Liver (tissue), 9 donors: ENCODE data around the gene ATG5. TPM values are rescaled to one million over a fixed set of nuclear protein-coding genes. Genes with fewer than 3 reads are reported as not detected.

Experiments
- DNase-seq: peaks from one replicate; pipeline ENCODE4 v3.0.0-alpha.2; 2017; ENCODE audit warnings: low spot score
- H3K27ac ChIP-seq, 2 donors: one replicate each; pipeline ENCODE4 v1.7.0; 2013; ENCODE audit warnings: inconsistent platforms in 2 of 2, low read length in 2 of 2, control low read depth in 1 of 2, low read depth in 1 of 2, mild to moderate bottlenecking in 1 of 2
- H3K27me3 ChIP-seq, 4 donors: one replicate each; pipeline versions ENCODE4 v1.6.1 to v1.7.0; 2013; ENCODE audit warnings: low read length in 3 of 4, inconsistent platforms in 1 of 4, mild to moderate bottlenecking in 1 of 4, moderate library complexity in 1 of 4; ENCODE audit not compliant: control insufficient read depth in 4 of 4, insufficient read depth in 4 of 4
- H3K36me3 ChIP-seq, 4 donors: one replicate each; pipeline versions ENCODE4 v1.6.1 to v1.7.0; 2013; ENCODE audit warnings: low read length in 3 of 4, mild to moderate bottlenecking in 3 of 4, low read depth in 1 of 4, moderate library complexity in 1 of 4; ENCODE audit not compliant: control insufficient read depth in 4 of 4, insufficient read depth in 3 of 4
- H3K4me1 ChIP-seq, 4 donors: one replicate each; pipeline versions ENCODE4 v1.6.1 to v1.7.0; 2013; ENCODE audit warnings: low read length in 3 of 4, mild to moderate bottlenecking in 3 of 4, moderate library complexity in 1 of 4; ENCODE audit not compliant: control insufficient read depth in 4 of 4, insufficient read depth in 4 of 4
- H3K4me3 ChIP-seq, 3 donors: one replicate each; pipeline versions ENCODE4 v1.6.1 to v1.7.0; 2013; ENCODE audit warnings: low read length in 3 of 3, control low read depth in 1 of 3, low read depth in 1 of 3, mild to moderate bottlenecking in 1 of 3
- H3K9ac ChIP-seq, 2 donors: one replicate each; pipeline ENCODE4 v1.7.0; 2013; ENCODE audit warnings: low read length in 2 of 2, mild to moderate bottlenecking in 2 of 2, moderate library complexity in 2 of 2, control low read depth in 1 of 2, low read depth in 1 of 2
- H3K9me3 ChIP-seq, 4 donors: one replicate each; pipeline versions ENCODE4 v1.6.1 to v1.7.0; 2013; ENCODE audit warnings: low read length in 3 of 4; ENCODE audit not compliant: control insufficient read depth in 4 of 4
- ATF3 ChIP-seq: IDR thresholded peaks from 2 replicates; pipeline ENCODE4 v1.6.1; 2016; ENCODE audit warnings: antibody characterized with exemption
- CTCF ChIP-seq: fragments of 150-350 bp; IDR thresholded peaks from 2 replicates; pipeline ENCODE4 v1.5.1; 2017; ENCODE audit warnings: improper control_type of control experiment, low read depth, low read length; ENCODE audit not compliant: missing input control
- EGR1 ChIP-seq, 2 donors: IDR thresholded peaks; 2 replicates each; pipeline ENCODE4 v1.6.1; 2016 to 2018; ENCODE audit warnings: antibody characterized with exemption in 2 of 2, low read depth in 2 of 2
- FOXA1 ChIP-seq: IDR thresholded peaks from 2 replicates; pipeline ENCODE4 v1.6.1; 2016; ENCODE audit warnings: antibody characterized with exemption
- FOXA2 ChIP-seq: IDR thresholded peaks from 2 replicates; pipeline ENCODE4 v1.6.1; 2016; ENCODE audit warnings: antibody characterized with exemption
- GABPA ChIP-seq, 2 donors: IDR thresholded peaks in 1 of 2; conservative IDR thresholded peaks in 1 of 2; 2 replicates each; pipeline ENCODE4 v1.6.1; 2016; ENCODE audit warnings: antibody characterized with exemption in 2 of 2, mild to moderate bottlenecking in 1 of 2, moderate library complexity in 1 of 2
- HNF4A ChIP-seq, 2 donors: conservative IDR thresholded peaks; 2 replicates each; pipeline ENCODE4 v1.6.1; 2016; ENCODE audit warnings: antibody characterized with exemption in 2 of 2, mild to moderate bottlenecking in 2 of 2
- HNF4G ChIP-seq: IDR thresholded peaks from 2 replicates; pipeline ENCODE4 v1.6.1; 2016; ENCODE audit warnings: antibody characterized with exemption
- JUND ChIP-seq, 2 donors: IDR thresholded peaks; 2 replicates each; pipeline ENCODE4 v1.6.1; 2016; ENCODE audit warnings: antibody characterized with exemption in 2 of 2
- MAX ChIP-seq: IDR thresholded peaks from 2 replicates; pipeline ENCODE4 v1.6.1; 2016; ENCODE audit warnings: antibody characterized with exemption
- NR2F2 ChIP-seq: IDR thresholded peaks from 2 replicates; pipeline ENCODE4 v1.6.1; 2016; ENCODE audit warnings: antibody characterized with exemption
- RAD21 ChIP-seq, 2 donors: IDR thresholded peaks; 2 replicates each; pipeline ENCODE4 v1.6.1; 2016; ENCODE audit warnings: antibody characterized with exemption in 2 of 2, mild to moderate bottlenecking in 2 of 2
- RXRA ChIP-seq, 2 donors: IDR thresholded peaks; 2 replicates each; pipeline ENCODE4 v1.6.1; 2017 to 2018; ENCODE audit warnings: antibody characterized with exemption in 2 of 2, mild to moderate bottlenecking in 1 of 2
- SP1 ChIP-seq: IDR thresholded peaks from 2 replicates; pipeline ENCODE4 v1.6.1; 2018; ENCODE audit warnings: antibody characterized with exemption, mild to moderate bottlenecking
- TAF1 ChIP-seq: conservative IDR thresholded peaks from 2 replicates; pipeline ENCODE4 v1.6.1; 2016; ENCODE audit warnings: antibody characterized with exemption, mild to moderate bottlenecking
- YY1 ChIP-seq: IDR thresholded peaks from 2 replicates; pipeline ENCODE4 v1.6.1; 2016; ENCODE audit warnings: antibody characterized with exemption, mild to moderate bottlenecking
- ZBTB33 ChIP-seq: IDR thresholded peaks from 2 replicates; pipeline ENCODE4 v1.6.1; 2016; ENCODE audit warnings: antibody characterized with exemption
- WGBS: extraction: QIAGEN DNeasy Blood & Tissue Kit; methylation state at CpG from one replicate; pipeline ENCODE4 v1.1.7; 2013; 5-methylcytosine and 5-hydroxymethylcytosine counted together
- polyA plus RNA-seq, 2 donors: library from polyadenylated mRNA; stranded (reverse) in 1 of 2; unstranded in 1 of 2; fragments of 200-250 nt in 1 of 2; fragments of >200 nt in 1 of 2; fragmentation: Nextera tagmentation in 1 of 2; extraction: Ambion mirVana in 1 of 2; gene quantifications; one replicate each; pipeline versions ENCODE4 v1.2.1 to v1.2.3, GENCODE V29; 2013 to 2015
- total RNA-seq, 2 donors: library from RNA; depleted of rRNA; stranded (reverse); fragments of >200 nt; gene quantifications; one replicate each; pipeline ENCODE4 v1.2.3, GENCODE V29; 2014
- TF ChIP-seq, protein P1 (sequence below): IDR thresholded peaks from 2 replicates; pipeline ENCODE4 v1.6.1; 2016; ENCODE audit warnings: antibody characterized with exemption, mild to moderate bottlenecking
- donor health status: healthy.
- donor health status: healthy.
- donor health status: healthy.
- donor health status: healthy.
- donor health status: healthy.

ATG5 gene
- total and polyA plus RNA-seq, 4 donors = 10.0 to 25.7 (median 19.7) TPM

DNA sequence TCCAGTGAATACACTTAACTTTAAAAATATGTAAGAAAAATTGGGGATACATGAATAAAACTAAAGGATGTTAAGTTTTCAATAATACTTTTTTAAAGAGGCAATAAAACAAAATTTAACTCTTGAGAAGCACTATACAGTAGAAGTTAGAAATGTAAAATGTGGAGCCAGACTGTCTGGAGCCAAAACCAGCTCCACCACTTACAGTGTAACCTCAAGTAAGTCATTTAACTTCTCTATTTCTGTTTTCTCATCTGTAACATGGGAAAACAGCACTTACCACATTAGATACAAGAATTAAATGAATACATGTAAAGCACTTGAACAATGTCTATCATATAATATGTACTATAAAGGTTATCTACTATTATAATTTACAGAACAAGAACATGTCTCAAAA is 6.7 kb downstream of the ATG5 start:
- H3K27ac ChIP-seq = no peak overlapping the region
- TF ChIP-seq EGR1 (IDR thresholded peaks at IDR 0.05; ENCODE audit: low read depth in 2 of 2) (no peak), FOXA1 (no peak), RAD21 (IDR thresholded peaks at IDR 0.05) (no peak), CTCF (no peak)
- H3K4me3 ChIP-seq = no peak overlapping the region
- H3K36me3 ChIP-seq = peaks cover 1 to 9% (median 5%) of the 10 kb centered on the region in 4 donors
- H3K9ac ChIP-seq = no peak overlapping the region
- no peaks in the 10 kb centered on the region for H3K27me3 ChIP-seq
- no peak for DNase-seq
- H3K4me1 ChIP-seq = peaks cover 3 to 5% (median 5%) of the 10 kb centered on the region in 4 donors
- H3K9me3 ChIP-seq = no peaks in the 10 kb centered on the region

DNA sequence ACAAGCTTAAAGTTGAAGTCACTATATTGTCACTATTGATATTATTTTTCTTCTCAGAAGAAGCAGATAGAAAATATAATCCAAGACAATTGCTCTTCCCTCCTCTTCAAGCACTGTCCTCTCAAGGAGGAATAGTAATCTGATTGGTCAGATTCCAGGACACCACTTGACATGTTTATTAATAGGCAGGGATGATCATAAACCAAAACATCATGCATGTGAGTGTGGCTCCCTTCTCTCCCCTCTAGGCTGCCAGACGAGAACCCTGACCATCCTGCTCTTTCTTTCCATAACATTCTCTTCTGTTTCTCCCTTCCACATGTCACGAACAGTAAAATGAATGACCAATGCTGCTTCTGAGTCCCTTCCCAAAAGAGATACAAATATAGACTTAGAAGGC is 7.5 kb downstream of the ATG5 start:
- TF ChIP-seq YY1 (no peak), EGR1 (IDR thresholded peaks at IDR 0.05; ENCODE audit: low read depth in 2 of 2) (no peak), RXRA (IDR thresholded peaks at IDR 0.05) (no peak), ZBTB33 (no peak), ATF3 (no peak), RAD21 (IDR thresholded peaks at IDR 0.05) (no peak), MAX (no peak), CTCF (no peak), SP1 (no peak), HNF4A (conservative IDR thresholded peaks at IDR 0.05) (no peak), TAF1 (no peak), FOXA2 (no peak), NR2F2 (no peak), GABPA (IDR thresholded peaks at IDR 0.05 in 1 of 2, conservative IDR thresholded peaks at IDR 0.05 in 1 of 2) (no peak), HNF4G (no peak), FOXA1 (no peak), JUND (IDR thresholded peaks at IDR 0.05) (no peak)
- TF ChIP-seq, protein P1, sequence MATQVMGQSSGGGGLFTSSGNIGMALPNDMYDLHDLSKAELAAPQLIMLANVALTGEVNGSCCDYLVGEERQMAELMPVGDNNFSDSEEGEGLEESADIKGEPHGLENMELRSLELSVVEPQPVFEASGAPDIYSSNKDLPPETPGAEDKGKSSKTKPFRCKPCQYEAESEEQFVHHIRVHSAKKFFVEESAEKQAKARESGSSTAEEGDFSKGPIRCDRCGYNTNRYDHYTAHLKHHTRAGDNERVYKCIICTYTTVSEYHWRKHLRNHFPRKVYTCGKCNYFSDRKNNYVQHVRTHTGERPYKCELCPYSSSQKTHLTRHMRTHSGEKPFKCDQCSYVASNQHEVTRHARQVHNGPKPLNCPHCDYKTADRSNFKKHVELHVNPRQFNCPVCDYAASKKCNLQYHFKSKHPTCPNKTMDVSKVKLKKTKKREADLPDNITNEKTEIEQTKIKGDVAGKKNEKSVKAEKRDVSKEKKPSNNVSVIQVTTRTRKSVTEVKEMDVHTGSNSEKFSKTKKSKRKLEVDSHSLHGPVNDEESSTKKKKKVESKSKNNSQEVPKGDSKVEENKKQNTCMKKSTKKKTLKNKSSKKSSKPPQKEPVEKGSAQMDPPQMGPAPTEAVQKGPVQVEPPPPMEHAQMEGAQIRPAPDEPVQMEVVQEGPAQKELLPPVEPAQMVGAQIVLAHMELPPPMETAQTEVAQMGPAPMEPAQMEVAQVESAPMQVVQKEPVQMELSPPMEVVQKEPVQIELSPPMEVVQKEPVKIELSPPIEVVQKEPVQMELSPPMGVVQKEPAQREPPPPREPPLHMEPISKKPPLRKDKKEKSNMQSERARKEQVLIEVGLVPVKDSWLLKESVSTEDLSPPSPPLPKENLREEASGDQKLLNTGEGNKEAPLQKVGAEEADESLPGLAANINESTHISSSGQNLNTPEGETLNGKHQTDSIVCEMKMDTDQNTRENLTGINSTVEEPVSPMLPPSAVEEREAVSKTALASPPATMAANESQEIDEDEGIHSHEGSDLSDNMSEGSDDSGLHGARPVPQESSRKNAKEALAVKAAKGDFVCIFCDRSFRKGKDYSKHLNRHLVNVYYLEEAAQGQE = no peak
- 91% methylated on average over 2 of the region's 2 CpGs for WGBS
- Histone ChIP-seq H3K27ac (no peak overlapping the region), H3K4me3 (no peak overlapping the region), H3K9me3 (no peaks in the 10 kb centered on the region), H3K27me3 (no peaks in the 10 kb centered on the region), H3K36me3 (peaks cover 1 to 9% (median 5%) of the 10 kb centered on the region in 4 donors), H3K9ac (no peak overlapping the region), H3K4me1 (peaks cover 0 to 3% (median 0%) of the 10 kb centered on the region in 4 donors)
- DNase-seq = no peak
